ENCODE measurements around the gene TINAG. TPM values are rescaled to one million over a fixed set of nuclear protein-coding genes. Genes with fewer than 3 reads are reported as not detected.
"Not testable (repeated sequence)": the region's sequence is repeated elsewhere in the genome, so short reads cannot be mapped to it uniquely, and the experiment has no call there.

TINAG gene
- total RNA-seq, 1 donor from 2014 or later = 0.52 TPM

- H3K9ac ChIP-seq (ENCODE audit: low read depth in 1 of 3, low read length in 3 of 3) = no peak overlapping the region
- no peaks in the 10 kb centered on the region for H3K4me1 ChIP-seq (ENCODE audit: control insufficient read depth in 3 of 3, insufficient read depth in 3 of 3, low read length in 3 of 3)
- H3K27ac ChIP-seq (ENCODE audit: low read depth, low read length) = no peak overlapping the region
- no peaks in the 10 kb centered on the region for H3K27me3 ChIP-seq (ENCODE audit: control insufficient read depth in 3 of 3, insufficient read depth in 3 of 3, low read length in 3 of 3)
- no peaks in the 10 kb centered on the region for H3K36me3 ChIP-seq (ENCODE audit: control insufficient read depth in 3 of 3, insufficient read depth in 3 of 3, low read length in 3 of 3)
- no peaks in the 10 kb centered on the region for H3K9me3 ChIP-seq (ENCODE audit: control insufficient read depth in 3 of 3, low read length in 3 of 3)
- H3K4me3 ChIP-seq (ENCODE audit: low read length in 3 of 3) = no peak overlapping the region
These were observed 6.5 kb upstream of the TINAG start for GRCh38 chr6:54301770-54302169.

- Histone ChIP-seq H3K4me3 (ENCODE audit: low read length in 3 of 3) (no peak overlapping the region), H3K4me1 (ENCODE audit: control insufficient read depth in 3 of 3, insufficient read depth in 3 of 3, low read length in 3 of 3) (no peaks in the 10 kb centered on the region), H3K36me3 (ENCODE audit: control insufficient read depth in 3 of 3, insufficient read depth in 3 of 3, low read length in 3 of 3) (no peaks in the 10 kb centered on the region), H3K9me3 (ENCODE audit: control insufficient read depth in 3 of 3, low read length in 3 of 3) (no peaks in the 10 kb centered on the region), H3K27me3 (ENCODE audit: control insufficient read depth in 3 of 3, insufficient read depth in 3 of 3, low read length in 3 of 3) (no peaks in the 10 kb centered on the region), H3K9ac (ENCODE audit: low read depth in 1 of 3, low read length in 3 of 3) (no peak overlapping the region), H3K27ac (ENCODE audit: low read depth, low read length) (no peak overlapping the region)
These were observed 766 bp upstream of the TINAG start for GRCh38 chr6:54307439-54307910.

- no peak overlapping the region for H3K4me3 ChIP-seq (ENCODE audit: low read length in 3 of 3)
- no peaks in the 10 kb centered on the region for H3K9me3 ChIP-seq (ENCODE audit: control insufficient read depth in 3 of 3, low read length in 3 of 3)
- H3K4me1 ChIP-seq (ENCODE audit: control insufficient read depth in 3 of 3, insufficient read depth in 3 of 3, low read length in 3 of 3) = no peaks in the 10 kb centered on the region
- no peaks in the 10 kb centered on the region for H3K27me3 ChIP-seq (ENCODE audit: control insufficient read depth in 3 of 3, insufficient read depth in 3 of 3, low read length in 3 of 3)
- H3K27ac ChIP-seq (ENCODE audit: low read depth, low read length) = no peak overlapping the region
- no peak overlapping the region for H3K9ac ChIP-seq (ENCODE audit: low read depth in 1 of 3, low read length in 3 of 3)
- H3K36me3 ChIP-seq (ENCODE audit: control insufficient read depth in 3 of 3, insufficient read depth in 3 of 3, low read length in 3 of 3) = no peaks in the 10 kb centered on the region
These were observed 710 bp downstream of the TINAG start for GRCh38 chr6:54308986-54309315.

- H3K36me3 ChIP-seq (ENCODE audit: control insufficient read depth in 3 of 3, insufficient read depth in 3 of 3, low read length in 3 of 3) = no peaks in the 10 kb centered on the region
- H3K9me3 ChIP-seq (ENCODE audit: control insufficient read depth in 3 of 3, low read length in 3 of 3) = no peaks in the 10 kb centered on the region
- no peak overlapping the region for H3K27ac ChIP-seq (ENCODE audit: low read depth, low read length)
- H3K4me1 ChIP-seq (ENCODE audit: control insufficient read depth in 3 of 3, insufficient read depth in 3 of 3, low read length in 3 of 3) = no peaks in the 10 kb centered on the region
- no peaks in the 10 kb centered on the region for H3K27me3 ChIP-seq (ENCODE audit: control insufficient read depth in 3 of 3, insufficient read depth in 3 of 3, low read length in 3 of 3)
- H3K9ac ChIP-seq (ENCODE audit: low read depth in 1 of 3, low read length in 3 of 3) = no peak overlapping the region
- no peak overlapping the region for H3K4me3 ChIP-seq (ENCODE audit: low read length in 3 of 3)
These were observed 2.3 kb downstream of the TINAG start for GRCh38 chr6:54310377-54311152.

- Histone ChIP-seq H3K4me1 (ENCODE audit: control insufficient read depth in 3 of 3, insufficient read depth in 3 of 3, low read length in 3 of 3) (no peaks in the 10 kb centered on the region), H3K27ac (ENCODE audit: low read depth, low read length) (no peak overlapping the region), H3K27me3 (ENCODE audit: control insufficient read depth in 3 of 3, insufficient read depth in 3 of 3, low read length in 3 of 3) (no peaks in the 10 kb centered on the region), H3K9me3 (ENCODE audit: control insufficient read depth in 3 of 3, low read length in 3 of 3) (no peaks in the 10 kb centered on the region), H3K9ac (ENCODE audit: low read depth in 1 of 3, low read length in 3 of 3) (no peak overlapping the region), H3K36me3 (ENCODE audit: control insufficient read depth in 3 of 3, insufficient read depth in 3 of 3, low read length in 3 of 3) (no peaks in the 10 kb centered on the region), H3K4me3 (ENCODE audit: low read length in 3 of 3) (no peak overlapping the region)
These were observed 7.4 kb downstream of the TINAG start for GRCh38 chr6:54315656-54316055.

GRCh38 chr6:54320871-54321270, 12.6 kb downstream of the TINAG start:
- H3K9ac ChIP-seq (ENCODE audit: low read depth in 1 of 3, low read length in 3 of 3) = no peak overlapping the region
- H3K9me3 ChIP-seq (ENCODE audit: control insufficient read depth in 3 of 3, low read length in 3 of 3) = no peaks in the 10 kb centered on the region
- H3K27ac ChIP-seq (ENCODE audit: low read depth, low read length) = no peak overlapping the region
- no peak overlapping the region for H3K4me3 ChIP-seq (ENCODE audit: low read length in 3 of 3)
- no peaks in the 10 kb centered on the region for H3K27me3 ChIP-seq (ENCODE audit: control insufficient read depth in 3 of 3, insufficient read depth in 3 of 3, low read length in 3 of 3)
- H3K36me3 ChIP-seq (ENCODE audit: control insufficient read depth in 3 of 3, insufficient read depth in 3 of 3, low read length in 3 of 3) = no peaks in the 10 kb centered on the region
- H3K4me1 ChIP-seq (ENCODE audit: control insufficient read depth in 3 of 3, insufficient read depth in 3 of 3, low read length in 3 of 3) = no peaks in the 10 kb centered on the region

GRCh38 chr6:54327631-54328030, 19.4 kb downstream of the TINAG start:
- Histone ChIP-seq H3K27me3 (ENCODE audit: control insufficient read depth in 3 of 3, insufficient read depth in 3 of 3, low read length in 3 of 3) (no peaks in the 10 kb centered on the region), H3K9ac (ENCODE audit: low read depth in 1 of 3, low read length in 3 of 3) (no peak overlapping the region), H3K36me3 (ENCODE audit: control insufficient read depth in 3 of 3, insufficient read depth in 3 of 3, low read length in 3 of 3) (no peaks in the 10 kb centered on the region), H3K27ac (ENCODE audit: low read depth, low read length) (no peak overlapping the region), H3K4me1 (ENCODE audit: control insufficient read depth in 3 of 3, insufficient read depth in 3 of 3, low read length in 3 of 3) (no peaks in the 10 kb centered on the region), H3K4me3 (ENCODE audit: low read length in 3 of 3) (no peak overlapping the region), H3K9me3 (ENCODE audit: control insufficient read depth in 3 of 3, low read length in 3 of 3) (peaks cover 0 to 2% (median 0%) of the 10 kb centered on the region in 3 donors)

GRCh38 chr6:54331571-54331970, 23.3 kb downstream of the TINAG start:
- not testable (repeated sequence) for H3K4me1 ChIP-seq (ENCODE audit: control insufficient read depth in 3 of 3, insufficient read depth in 3 of 3, low read length in 3 of 3); H3K27me3 ChIP-seq (ENCODE audit: control insufficient read depth in 3 of 3, insufficient read depth in 3 of 3, low read length in 3 of 3); H3K27ac ChIP-seq (ENCODE audit: low read depth, low read length); H3K36me3 ChIP-seq (ENCODE audit: control insufficient read depth in 3 of 3, insufficient read depth in 3 of 3, low read length in 3 of 3); H3K9ac ChIP-seq (ENCODE audit: low read depth in 1 of 3, low read length in 3 of 3); H3K9me3 ChIP-seq (ENCODE audit: control insufficient read depth in 3 of 3, low read length in 3 of 3); H3K4me3 ChIP-seq (ENCODE audit: low read length in 3 of 3)

- Histone ChIP-seq H3K36me3 (ENCODE audit: control insufficient read depth in 3 of 3, insufficient read depth in 3 of 3, low read length in 3 of 3) (no peaks in the 10 kb centered on the region), H3K27me3 (ENCODE audit: control insufficient read depth in 3 of 3, insufficient read depth in 3 of 3, low read length in 3 of 3) (no peaks in the 10 kb centered on the region), H3K4me1 (ENCODE audit: control insufficient read depth in 3 of 3, insufficient read depth in 3 of 3, low read length in 3 of 3) (peaks cover 0 to 3% (median 0%) of the 10 kb centered on the region in 3 donors), H3K4me3 (ENCODE audit: low read length in 3 of 3) (no peak overlapping the region), H3K9ac (ENCODE audit: low read depth in 1 of 3, low read length in 3 of 3) (no peak overlapping the region), H3K27ac (ENCODE audit: low read depth, low read length) (no peak overlapping the region), H3K9me3 (ENCODE audit: control insufficient read depth in 3 of 3, low read length in 3 of 3) (no peaks in the 10 kb centered on the region)
These were observed 27.6 kb downstream of the TINAG start for GRCh38 chr6:54335871-54336270.

- Histone ChIP-seq H3K4me1 (ENCODE audit: control insufficient read depth in 3 of 3, insufficient read depth in 3 of 3, low read length in 3 of 3) (no peaks in the 10 kb centered on the region), H3K27ac (ENCODE audit: low read depth, low read length) (no peak overlapping the region), H3K9me3 (ENCODE audit: control insufficient read depth in 3 of 3, low read length in 3 of 3) (no peaks in the 10 kb centered on the region), H3K9ac (ENCODE audit: low read depth in 1 of 3, low read length in 3 of 3) (no peak overlapping the region), H3K4me3 (ENCODE audit: low read length in 3 of 3) (no peak overlapping the region), H3K36me3 (ENCODE audit: control insufficient read depth in 3 of 3, insufficient read depth in 3 of 3, low read length in 3 of 3) (no peaks in the 10 kb centered on the region), H3K27me3 (ENCODE audit: control insufficient read depth in 3 of 3, insufficient read depth in 3 of 3, low read length in 3 of 3) (no peaks in the 10 kb centered on the region)
These were observed 45.7 kb downstream of the TINAG start for GRCh38 chr6:54353975-54354374.

All from skeletal muscle tissue (tissue), 4 donors.